ENCODE results near the gene MYO9B. TPM values are rescaled to one million over a fixed set of nuclear protein-coding genes. Genes with fewer than 3 reads are reported as not detected.

MYO9B gene
- total and polyA plus RNA-seq, 2 experiments from 2014 or later = 20.1 to 71.8 TPM

DNA sequence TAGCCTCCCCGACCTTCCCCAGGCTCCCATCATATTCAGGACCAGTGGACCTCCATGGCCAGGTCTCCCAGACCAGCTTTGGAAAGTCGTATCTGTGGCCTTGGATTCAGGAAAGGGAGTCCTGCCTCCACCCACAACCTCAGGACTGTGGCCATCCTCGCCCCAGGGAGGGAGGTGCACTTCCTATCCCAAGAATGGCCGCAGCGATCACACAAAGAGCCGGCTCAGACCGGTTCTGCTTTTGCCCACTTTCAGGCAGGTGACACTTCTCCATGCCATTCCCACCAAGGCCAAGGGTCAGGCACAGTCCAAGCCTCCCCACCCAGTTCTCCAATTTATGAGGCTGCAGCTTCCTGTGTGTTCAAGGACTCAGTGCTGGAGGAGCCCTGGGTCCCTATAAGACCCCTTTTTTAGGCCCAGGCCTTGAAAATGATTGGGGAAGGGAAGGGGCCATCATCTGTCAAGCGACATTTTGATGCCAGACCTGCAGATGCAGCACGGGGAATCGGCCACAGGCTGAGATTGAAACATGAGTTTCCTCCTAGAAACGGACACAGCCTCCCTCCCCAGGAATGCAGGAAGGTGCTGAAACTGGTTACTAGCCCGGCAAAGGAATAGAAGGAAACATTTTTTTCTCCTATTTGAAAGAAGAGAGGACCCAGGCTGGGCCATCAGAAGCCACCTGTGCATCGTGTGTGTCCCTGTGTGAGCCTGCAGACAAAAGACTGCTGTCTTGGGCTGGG is 74.0 kb downstream of the MYO9B start:
- in situ Hi-C loops (cut with MboI) = no loop called here
- no peak for DNase-seq
- Histone ChIP-seq H4K20me1 (ENCODE audit: insufficient read depth) (no peaks in the 10 kb centered on the region), H3K4me3 (no peak overlapping the region), H3K9ac (no peak overlapping the region), H3K27me3 (replicated peaks; ENCODE audit: insufficient read depth) (no peaks in the 10 kb centered on the region), H3K27ac (no peak overlapping the region), H3K4me1 (ENCODE audit: insufficient read depth) (peaks cover 8% of the 10 kb centered on the region), H3K9me2 (ENCODE audit: insufficient read depth) (no peaks in the 10 kb centered on the region; the same call in 1 of the 2 replicates), H3K9me3 (ENCODE audit: low read depth) (no peaks in the 10 kb centered on the region), H3F3A (ENCODE audit: insufficient read depth) (peaks cover 7% of the 10 kb centered on the region), H3K79me2 (ENCODE audit: insufficient read depth) (peaks cover 91% of the 10 kb centered on the region), H2AFZ (no peak overlapping the region), H3K4me2 (ENCODE audit: unreplicated experiment) (no peak overlapping the region), H3K36me3 (ENCODE audit: low read depth) (peaks cover 26% of the 10 kb centered on the region; the same call in 1 of the 2 replicates)
- no peak for TF ChIP-seq EZH2 (IDR thresholded peaks at IDR 0.05; ENCODE audit: insufficient read depth, poor library complexity, severe bottlenecking)
- 82 to 86% methylated on average over 13 of the region's 13 CpGs for WGBS, 2 experiments (ENCODE audit: low coverage in 1 of 2, low lambda C conversion rate in 2 of 2, missing lambda C conversion rate in 2 of 2)

DNA sequence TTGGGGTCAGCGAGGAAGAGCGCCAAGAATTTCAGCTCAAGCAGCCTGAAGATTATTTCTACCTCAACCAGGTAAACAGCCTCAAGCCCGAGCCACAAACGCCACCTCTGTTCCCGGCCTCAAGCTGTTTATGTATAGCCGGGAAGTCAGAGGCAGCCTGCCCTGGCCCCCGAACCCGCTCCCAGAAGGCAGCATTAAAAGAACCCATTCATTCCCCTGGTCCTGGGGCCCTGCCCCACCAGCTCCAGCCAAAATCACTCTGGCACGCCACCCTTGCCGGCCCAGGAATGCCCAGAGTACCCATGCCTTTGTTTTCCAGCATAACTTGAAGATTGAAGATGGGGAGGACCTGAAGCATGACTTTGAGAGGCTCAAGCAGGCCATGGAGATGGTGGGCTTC is 78.4 kb downstream of the MYO9B start:
- WGBS, 2 experiments (ENCODE audit: low coverage in 1 of 2, low lambda C conversion rate in 2 of 2, missing lambda C conversion rate in 2 of 2) = 87 to 89% methylated on average over 10 of the region's 10 CpGs
- no peaks in the 10 kb centered on the region for H3F3A ChIP-seq (ENCODE audit: insufficient read depth)
- no peak for DNase-seq
- H3K9me2 ChIP-seq (ENCODE audit: insufficient read depth) = no peaks in the 10 kb centered on the region
- in situ Hi-C loops (cut with MboI) = no loop called here
- no peak for TF ChIP-seq EZH2 (IDR thresholded peaks at IDR 0.05; ENCODE audit: insufficient read depth, poor library complexity, severe bottlenecking)
- no peak overlapping the region for H3K9ac ChIP-seq
- H2AFZ ChIP-seq = no peak overlapping the region
- no peaks in the 10 kb centered on the region for H3K9me3 ChIP-seq (ENCODE audit: low read depth)
- no peaks in the 10 kb centered on the region for H3K4me1 ChIP-seq (ENCODE audit: insufficient read depth)
- peaks cover 60% of the 10 kb centered on the region for H3K79me2 ChIP-seq (ENCODE audit: insufficient read depth)
- peaks cover 55% of the 10 kb centered on the region; the same call in 1 of the 2 replicates for H3K36me3 ChIP-seq (ENCODE audit: low read depth)
- no peak overlapping the region for H3K4me3 ChIP-seq
- H3K27me3 ChIP-seq (replicated peaks; ENCODE audit: insufficient read depth) = no peaks in the 10 kb centered on the region
- H4K20me1 ChIP-seq (ENCODE audit: insufficient read depth) = no peaks in the 10 kb centered on the region
- H3K4me2 ChIP-seq (ENCODE audit: unreplicated experiment) = no peak overlapping the region
- no peak overlapping the region for H3K27ac ChIP-seq

- Histone ChIP-seq H3K4me2 (ENCODE audit: unreplicated experiment) (no peak overlapping the region), H3K27ac (no peak overlapping the region), H4K20me1 (ENCODE audit: insufficient read depth) (no peaks in the 10 kb centered on the region), H3K4me1 (ENCODE audit: insufficient read depth) (no peaks in the 10 kb centered on the region), H3K79me2 (ENCODE audit: insufficient read depth) (peaks cover 56% of the 10 kb centered on the region), H3K9me2 (ENCODE audit: insufficient read depth) (no peaks in the 10 kb centered on the region), H3F3A (ENCODE audit: insufficient read depth) (no peaks in the 10 kb centered on the region), H3K9me3 (ENCODE audit: low read depth) (no peaks in the 10 kb centered on the region), H3K4me3 (no peak overlapping the region), H3K36me3 (ENCODE audit: low read depth) (peaks cover 65% of the 10 kb centered on the region; the same call in 1 of the 2 replicates), H3K27me3 (replicated peaks; ENCODE audit: insufficient read depth) (no peaks in the 10 kb centered on the region), H2AFZ (no peak overlapping the region), H3K9ac (no peak overlapping the region)
- in situ Hi-C loops (cut with MboI) = no loop called here
- WGBS, 2 experiments (ENCODE audit: low coverage in 1 of 2, low lambda C conversion rate in 2 of 2, missing lambda C conversion rate in 2 of 2) = 92 to 94% methylated on average over 7 of the region's 7 CpGs
- DNase-seq = no peak
- TF ChIP-seq EZH2phosphoT487 (IDR thresholded peaks at IDR 0.05; ENCODE audit: insufficient read depth, low read depth) (no peak), EZH2 (IDR thresholded peaks at IDR 0.05; ENCODE audit: insufficient read depth, poor library complexity, severe bottlenecking) (no peak)
Observed at GRCh38 chr19:17155251-17155650, 79.7 kb downstream of the MYO9B start.

GRCh38 chr19:17156296-17156946 is 80.8 kb downstream of the MYO9B start:
- in situ Hi-C loops (cut with MboI) = no loop called here
- 97 to 99% methylated on average over 11 of the region's 11 CpGs for WGBS, 2 experiments (ENCODE audit: low coverage in 1 of 2, low lambda C conversion rate in 2 of 2, missing lambda C conversion rate in 2 of 2)
- TF ChIP-seq EZH2 (IDR thresholded peaks at IDR 0.05; ENCODE audit: insufficient read depth, poor library complexity, severe bottlenecking) (no peak), EZH2phosphoT487 (IDR thresholded peaks at IDR 0.05; ENCODE audit: insufficient read depth, low read depth) (no peak)
- Histone ChIP-seq H3K4me2 (ENCODE audit: unreplicated experiment) (no peak overlapping the region), H3K79me2 (ENCODE audit: insufficient read depth) (peaks cover 45% of the 10 kb centered on the region), H3K9ac (no peak overlapping the region), H2AFZ (no peak overlapping the region), H4K20me1 (ENCODE audit: insufficient read depth) (no peaks in the 10 kb centered on the region), H3K27me3 (replicated peaks; ENCODE audit: insufficient read depth) (no peaks in the 10 kb centered on the region), H3K36me3 (ENCODE audit: low read depth) (peaks cover 60% of the 10 kb centered on the region; the same call in 1 of the 2 replicates), H3K27ac (no peak overlapping the region), H3K4me3 (no peak overlapping the region), H3K9me3 (ENCODE audit: low read depth) (no peaks in the 10 kb centered on the region), H3F3A (ENCODE audit: insufficient read depth) (no peaks in the 10 kb centered on the region), H3K9me2 (ENCODE audit: insufficient read depth) (no peaks in the 10 kb centered on the region), H3K4me1 (ENCODE audit: insufficient read depth) (no peaks in the 10 kb centered on the region)
- DNase-seq = no peak

Data from GM23248 (cell line).